Omental fat pad (tissue), 4 donors: ENCODE data around the gene TSC1. TPM values are rescaled to one million over a fixed set of nuclear protein-coding genes. Genes with fewer than 3 reads are reported as not detected.

ENCODE experiments used
- ATAC-seq: fragments of 150-250 bp; one replicate; pipeline ENCODE4 v1.9.1; 2016; ENCODE audit warnings: mild to moderate bottlenecking, moderate library complexity; ENCODE audit not compliant: low FRiP score
- DNase-seq: peaks from one replicate; pipeline ENCODE4 v3.0.0-alpha.2; 2019; ENCODE audit warnings: low spot score
- total RNA-seq, 4 donors: library from RNA; depleted of rRNA; stranded (reverse); fragments of >200 nt; gene quantifications; one replicate each; pipeline ENCODE4 v1.1.0, GENCODE V29; 2016
- TF ChIP-seq, protein P1 (sequence below), 3 donors: fragments of 450-650 bp; IDR thresholded peaks; one replicate each; pipeline ENCODE4 v1.5.1; 2016 to 2017; ENCODE audit warnings: antibody characterized with exemption in 3 of 3, mild to moderate bottlenecking in 3 of 3, moderate library complexity in 2 of 3

TSC1 gene
- total RNA-seq, 4 donors from 2014 or later, result 40.7 to 68.4 (median 46.5) TPM

DNA sequence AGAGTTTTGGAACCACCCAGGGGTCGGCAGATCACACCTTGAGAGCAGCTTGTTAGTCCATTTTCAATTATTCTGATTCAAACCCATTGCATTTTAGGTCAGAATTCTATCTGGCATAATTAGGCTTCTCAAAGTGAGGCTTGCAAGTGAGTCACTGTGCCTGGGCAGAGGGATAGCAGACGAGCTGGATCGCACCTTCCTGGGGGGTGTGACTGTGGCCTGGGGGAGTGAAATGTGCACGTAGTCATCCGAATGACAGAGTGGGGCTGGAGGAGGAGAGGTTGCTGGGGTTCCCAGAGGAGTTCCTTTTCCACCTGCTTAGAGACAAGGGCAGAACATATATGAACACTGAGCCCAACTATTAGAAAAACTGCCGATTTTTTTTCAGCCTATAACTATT is 34.0 kb downstream of the TSC1 start:
- no peak for DNase-seq
- TF ChIP-seq, protein P1, sequence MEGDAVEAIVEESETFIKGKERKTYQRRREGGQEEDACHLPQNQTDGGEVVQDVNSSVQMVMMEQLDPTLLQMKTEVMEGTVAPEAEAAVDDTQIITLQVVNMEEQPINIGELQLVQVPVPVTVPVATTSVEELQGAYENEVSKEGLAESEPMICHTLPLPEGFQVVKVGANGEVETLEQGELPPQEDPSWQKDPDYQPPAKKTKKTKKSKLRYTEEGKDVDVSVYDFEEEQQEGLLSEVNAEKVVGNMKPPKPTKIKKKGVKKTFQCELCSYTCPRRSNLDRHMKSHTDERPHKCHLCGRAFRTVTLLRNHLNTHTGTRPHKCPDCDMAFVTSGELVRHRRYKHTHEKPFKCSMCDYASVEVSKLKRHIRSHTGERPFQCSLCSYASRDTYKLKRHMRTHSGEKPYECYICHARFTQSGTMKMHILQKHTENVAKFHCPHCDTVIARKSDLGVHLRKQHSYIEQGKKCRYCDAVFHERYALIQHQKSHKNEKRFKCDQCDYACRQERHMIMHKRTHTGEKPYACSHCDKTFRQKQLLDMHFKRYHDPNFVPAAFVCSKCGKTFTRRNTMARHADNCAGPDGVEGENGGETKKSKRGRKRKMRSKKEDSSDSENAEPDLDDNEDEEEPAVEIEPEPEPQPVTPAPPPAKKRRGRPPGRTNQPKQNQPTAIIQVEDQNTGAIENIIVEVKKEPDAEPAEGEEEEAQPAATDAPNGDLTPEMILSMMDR (IDR thresholded peaks at IDR 0.05), result no peak
- no peak for ATAC-seq

GRCh38 chr9:132909311-132909710 is 35.1 kb downstream of the TSC1 start:
- no peak for ATAC-seq
- DNase-seq, result no peak
- TF ChIP-seq, protein P1 (IDR thresholded peaks at IDR 0.05), result no peak

DNA sequence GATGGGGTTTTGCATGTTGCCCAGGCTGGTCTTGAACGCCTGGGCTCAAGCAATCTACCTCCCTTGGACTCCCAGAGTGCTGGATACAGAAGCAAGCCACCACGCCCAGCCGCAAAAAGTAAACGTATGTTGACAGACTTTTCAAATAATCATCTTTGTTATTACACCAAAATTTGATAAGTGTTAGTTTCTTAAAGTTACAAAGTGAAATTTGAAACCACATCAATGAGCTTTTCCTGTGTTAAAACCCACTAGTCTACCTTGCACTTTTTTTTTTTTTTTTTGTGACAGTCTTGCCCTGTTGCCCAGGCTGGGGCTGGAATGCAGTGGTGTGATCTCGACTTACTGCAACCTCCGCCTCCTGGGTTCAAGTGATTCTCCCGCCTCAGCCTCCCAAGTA is 35.8 kb downstream of the TSC1 start:
- TF ChIP-seq, protein P1 (IDR thresholded peaks at IDR 0.05), result no peak
- DNase-seq, result no peak
- ATAC-seq, result no peak

- TF ChIP-seq, protein P1 (IDR thresholded peaks at IDR 0.05), result no peak
- ATAC-seq, result no peak
Observed at GRCh38 chr9:132905726-132906125, 38.7 kb downstream of the TSC1 start.

DNA sequence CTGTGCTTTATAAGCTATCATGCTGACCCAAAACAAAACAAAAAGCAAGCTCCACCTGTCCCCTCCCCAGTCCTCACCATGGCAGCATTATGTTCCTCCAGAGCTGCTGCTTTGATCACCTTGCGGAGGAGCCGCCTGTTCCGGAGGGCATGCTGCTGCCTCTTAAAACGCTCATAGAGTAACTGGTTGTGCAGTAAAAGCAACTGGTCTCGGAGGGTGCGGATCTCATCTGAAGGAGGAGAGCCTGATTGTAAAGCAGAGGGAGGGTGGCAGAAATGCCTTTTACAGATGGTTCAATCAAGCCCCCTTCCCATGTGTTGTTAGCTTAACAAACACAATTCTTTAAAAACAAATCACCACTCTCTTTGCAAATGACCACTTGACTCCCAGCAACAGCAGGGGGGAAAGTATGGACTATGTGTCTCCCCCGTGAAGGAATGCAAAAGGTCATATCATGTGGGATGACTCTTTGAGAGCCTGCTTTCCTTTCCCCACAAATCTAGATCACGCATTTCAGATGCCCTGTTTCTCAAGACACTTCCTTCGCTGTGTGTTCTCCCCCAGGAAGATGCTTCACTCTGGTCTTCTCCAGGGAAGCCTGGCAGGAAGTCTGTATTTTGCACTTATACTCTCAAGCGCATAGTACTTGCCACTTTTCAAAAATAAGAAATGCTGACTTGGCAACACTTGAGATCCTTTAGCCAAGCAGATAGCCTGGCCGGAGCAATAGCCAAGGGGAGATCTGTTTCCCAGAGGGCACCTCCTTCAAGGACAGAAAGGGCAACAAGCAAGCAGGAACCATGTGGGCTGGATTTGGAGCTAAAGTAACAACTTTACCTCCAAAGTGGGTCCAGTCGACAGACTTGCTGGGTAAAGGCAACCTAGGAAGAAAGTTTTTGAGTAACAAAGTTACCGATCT is 40.6 kb downstream of the TSC1 start:
- no peak for ATAC-seq
- TF ChIP-seq, protein P1 (IDR thresholded peaks at IDR 0.05), result no peak
- DNase-seq, result no peak

More at GRCh38 chr9:132905726-132906125, 38.7 kb downstream of the TSC1 start:
- DNase-seq, result no peak

DNA sequence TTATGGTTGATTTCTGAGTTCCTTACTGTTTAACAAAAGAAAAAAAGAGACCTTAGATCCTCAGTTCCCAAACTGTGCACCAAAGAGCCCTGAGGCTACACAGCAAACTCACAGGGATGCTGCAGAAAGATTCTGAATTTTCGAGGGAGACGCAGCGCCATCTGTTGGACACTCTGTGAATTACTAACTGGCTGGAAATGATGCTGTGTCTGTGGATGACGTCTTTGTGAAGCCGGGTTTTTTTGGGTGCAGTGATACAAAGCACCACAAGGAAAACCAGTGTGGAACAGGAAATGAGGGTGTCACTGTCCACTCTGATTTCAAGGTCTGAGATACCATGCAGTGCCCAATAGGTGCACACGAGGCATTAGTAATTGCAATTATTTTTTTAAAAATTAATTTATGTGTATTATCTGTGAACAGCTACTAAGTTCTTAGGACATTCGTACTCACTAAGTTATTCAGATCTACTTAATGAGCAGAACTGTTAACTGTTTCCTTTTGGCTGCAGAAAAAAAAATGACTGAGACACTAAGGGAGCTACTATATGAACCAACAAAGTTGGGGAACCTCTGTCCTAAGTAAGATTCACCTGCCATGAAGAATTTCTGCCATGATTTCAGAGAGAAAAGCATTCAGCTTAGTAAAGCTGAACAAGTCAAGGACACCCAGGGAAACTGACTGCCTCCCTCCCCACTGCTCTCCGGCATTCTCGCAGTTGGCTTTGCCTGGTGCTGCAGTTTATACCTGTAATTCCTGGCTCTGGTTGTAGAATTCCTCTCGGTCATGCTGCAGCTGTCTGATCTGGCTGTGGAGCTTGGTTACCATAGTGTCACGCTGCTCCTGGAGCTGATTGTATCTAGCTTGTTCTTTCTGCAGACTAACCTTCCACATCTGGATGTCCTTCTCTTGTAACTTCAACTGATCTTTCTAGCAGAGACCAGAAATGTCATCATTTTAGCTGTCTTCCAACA is 42.3 kb downstream of the TSC1 start:
- peak; percentile 66 for DNase-seq
- ATAC-seq, result peak; percentile 92

More for the DNA sequence above, 42.3 kb downstream of the TSC1 start:
- TF ChIP-seq, protein P1 (IDR thresholded peaks at IDR 0.05), result peak in 2 of 3 donors; percentile 53 to 67
